ENCODE data around the gene GALNS.
"Not testable (repeated sequence)": the region's sequence is repeated elsewhere in the genome, so short reads cannot be mapped to it uniquely, and the experiment has no call there.

The GALNS gene

DNA sequence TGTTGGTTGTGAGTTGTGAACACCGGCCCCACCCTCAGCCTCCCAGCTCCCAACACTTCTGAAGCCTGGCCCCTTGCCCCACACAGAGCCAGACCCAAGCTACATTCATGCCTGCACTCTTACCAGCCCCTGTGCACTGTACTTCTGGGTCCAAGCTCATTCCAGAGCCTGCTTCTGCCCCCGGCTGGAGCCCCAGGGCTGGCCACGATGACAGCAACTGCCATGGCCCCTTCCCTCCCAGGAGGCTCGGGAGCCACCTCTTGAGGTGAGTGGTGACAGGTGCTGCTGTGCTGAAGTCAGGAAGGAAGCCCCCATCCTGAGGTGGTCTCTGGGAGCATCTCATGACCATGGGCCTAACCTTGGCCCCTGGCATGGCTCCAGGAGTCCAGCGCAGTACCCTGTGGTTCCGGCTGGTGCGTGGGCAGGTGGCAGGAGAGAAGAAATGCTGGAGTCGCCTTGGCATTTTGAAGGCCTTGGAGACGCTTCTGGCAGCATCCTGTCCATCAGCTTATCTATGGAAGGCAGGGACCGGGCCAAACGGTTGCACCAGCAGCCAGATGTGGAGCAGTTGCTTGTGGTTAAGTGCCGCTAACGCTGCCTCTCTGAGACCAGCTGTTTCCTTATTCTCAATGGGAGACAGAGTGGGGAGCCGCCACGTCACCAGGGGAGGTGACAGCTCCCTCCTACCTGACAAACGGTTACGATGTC, 57.0 kb downstream of the GALNS start:
- DNase-seq, result peak; percentile 41

DNA sequence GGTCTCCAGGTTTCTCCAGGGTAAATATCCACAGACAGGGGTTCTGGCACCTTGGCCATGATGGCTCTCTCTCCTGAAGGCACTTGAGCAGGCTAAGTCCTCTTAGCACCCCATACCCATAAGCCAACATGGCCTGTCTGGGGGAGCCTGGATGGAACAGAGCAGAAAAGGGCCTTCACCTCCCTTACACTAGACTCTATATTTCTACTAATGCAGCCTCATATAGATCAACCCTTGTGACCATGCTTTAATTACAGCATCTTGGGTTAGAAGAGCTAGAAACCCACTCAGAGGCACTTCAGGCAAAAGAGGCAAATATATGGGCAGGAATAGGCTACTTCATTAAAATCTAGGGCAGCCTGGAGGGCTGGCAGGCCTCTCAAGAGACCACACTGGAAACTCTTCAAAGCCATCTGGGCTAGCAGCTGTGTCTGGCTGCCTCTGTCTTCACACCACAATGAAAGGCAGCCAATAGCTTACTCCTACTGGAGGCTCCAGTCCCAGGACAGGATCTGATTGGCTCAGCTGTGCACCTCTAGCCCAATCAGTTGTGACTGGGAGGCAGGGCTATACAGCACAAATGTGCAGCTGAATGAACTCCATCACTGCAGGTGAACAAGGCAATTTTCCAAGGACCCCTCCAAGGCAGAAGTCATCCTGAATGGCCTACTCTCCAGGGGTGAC, 57.8 kb downstream of the GALNS start:
- no peak for DNase-seq

DNA sequence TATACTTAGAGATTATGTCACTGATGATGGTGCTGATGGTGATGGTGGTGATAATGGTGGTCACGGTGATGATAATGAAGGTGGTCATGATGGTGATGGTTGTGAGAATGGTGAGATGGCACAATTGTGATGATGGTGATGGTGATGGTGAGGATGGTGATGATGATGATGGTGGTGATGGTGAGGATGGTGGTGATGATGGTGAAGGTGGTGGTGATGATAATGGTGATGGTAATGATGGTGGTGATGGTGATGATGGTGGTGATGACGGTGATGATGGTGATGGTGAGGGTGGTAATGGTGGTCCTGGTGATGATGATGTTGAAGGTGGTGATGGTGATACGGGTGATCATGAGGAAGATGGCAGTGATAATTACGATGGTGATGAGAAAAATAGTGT, 58.7 kb downstream of the GALNS start:
- DNase-seq, result no peak

DNA sequence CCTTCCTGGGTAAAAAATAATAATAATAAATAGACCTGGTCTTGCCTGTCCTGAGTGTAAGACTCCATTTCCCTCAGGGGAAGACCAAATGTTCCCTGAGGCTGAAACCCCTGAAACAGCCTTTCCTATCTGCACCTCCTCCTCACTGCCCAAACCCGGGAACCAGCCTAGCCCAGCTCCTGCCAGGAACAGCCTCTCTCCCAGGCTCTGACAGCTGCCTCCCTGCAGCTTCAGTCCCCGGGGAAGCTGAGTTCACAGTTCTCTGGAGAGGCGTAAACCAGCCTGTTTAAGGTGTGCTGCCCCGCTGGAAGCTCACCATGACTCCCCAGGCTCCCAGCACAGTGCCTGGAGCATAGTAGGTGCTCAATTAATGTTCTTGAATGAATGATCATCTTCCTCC, 60.5 kb downstream of the GALNS start:
- no peak for DNase-seq

DNA sequence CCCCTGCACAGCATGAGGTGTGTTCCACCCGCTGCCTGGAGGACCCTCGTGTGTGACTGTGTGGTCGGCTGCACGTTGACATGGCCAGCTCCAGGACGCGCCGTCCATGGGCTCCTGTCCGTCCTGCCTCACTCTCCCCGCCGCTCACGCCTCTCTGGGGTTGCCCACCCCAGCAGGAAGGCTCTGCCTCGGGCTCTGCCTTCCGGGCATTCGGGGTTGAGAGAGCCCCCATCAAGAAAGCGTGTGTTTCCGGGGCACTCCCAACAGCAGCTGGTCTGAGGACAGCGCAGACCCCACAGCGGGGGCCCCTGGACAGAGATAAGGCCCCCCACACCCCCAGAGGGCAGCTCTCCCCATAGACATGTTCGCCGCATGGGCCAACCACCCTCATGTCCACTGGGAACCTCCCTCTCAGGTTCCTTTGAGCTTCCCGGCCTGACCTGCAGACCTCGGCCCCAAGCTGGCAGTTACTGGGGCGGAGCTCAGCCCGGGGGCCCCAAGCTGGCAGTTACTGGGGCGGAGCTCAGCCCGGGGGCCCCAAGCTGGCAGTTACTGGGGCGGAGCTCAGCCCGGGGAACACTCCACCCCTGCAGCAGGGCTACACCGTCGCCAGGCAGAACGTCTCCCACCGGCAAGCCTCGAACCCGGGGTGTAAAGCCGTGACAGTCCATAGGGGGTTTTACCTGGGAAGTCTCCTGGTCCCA, 63.3 kb downstream of the GALNS start:
- DNase-seq, result no peak

DNA sequence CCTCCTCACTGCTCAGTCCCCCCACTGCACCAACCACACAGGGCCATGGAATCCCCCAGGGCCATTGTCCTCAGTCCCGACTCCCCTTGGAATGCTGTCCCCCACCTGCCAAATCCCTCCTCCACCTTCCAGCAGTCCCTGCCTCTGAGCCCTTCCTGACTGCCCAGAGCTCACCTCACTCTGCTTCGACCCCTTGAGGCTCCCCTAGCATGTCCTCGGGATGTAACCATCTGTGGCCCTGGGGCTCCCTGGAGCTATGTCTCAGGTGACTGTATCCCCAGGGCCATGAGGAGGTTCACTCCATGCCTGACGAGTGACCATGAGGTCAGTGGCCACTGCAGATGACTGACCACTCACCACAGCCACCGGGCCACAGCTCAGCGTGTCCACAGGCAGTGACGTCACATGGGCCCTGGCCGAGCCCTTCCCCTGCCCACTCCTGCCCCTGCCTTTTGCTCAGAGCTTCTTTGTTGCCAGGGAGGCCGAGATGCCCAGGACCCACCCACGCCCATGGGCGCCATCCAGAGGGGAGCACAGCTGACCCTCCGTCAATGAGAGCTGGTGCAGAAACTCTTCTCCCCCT, 64.0 kb downstream of the GALNS start:
- no peak for DNase-seq

DNA sequence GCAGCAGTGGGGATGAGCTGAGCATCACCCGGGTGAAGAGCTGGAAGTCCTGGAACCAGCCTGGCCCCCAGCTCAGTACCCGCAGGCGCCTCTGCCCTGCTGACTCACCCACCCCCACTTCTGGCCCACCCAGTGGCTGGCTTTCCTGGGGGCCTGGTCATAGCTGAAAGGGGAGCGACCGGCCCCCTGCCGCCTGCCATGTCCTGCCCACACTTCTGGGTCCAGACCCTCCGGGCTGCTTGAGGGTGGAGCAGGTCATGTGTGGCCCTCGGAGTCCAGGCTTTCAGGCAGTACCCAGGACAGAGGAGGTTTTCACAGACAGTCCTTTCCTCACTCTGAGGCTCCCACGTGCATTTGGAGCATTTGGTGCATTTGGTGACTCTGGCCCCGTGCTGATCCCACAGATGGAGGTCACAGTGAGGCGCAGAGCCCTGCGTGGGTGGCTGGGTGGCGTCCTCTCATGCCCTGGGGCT, 64.6 kb downstream of the GALNS start:
- DNase-seq, result no peak

DNA sequence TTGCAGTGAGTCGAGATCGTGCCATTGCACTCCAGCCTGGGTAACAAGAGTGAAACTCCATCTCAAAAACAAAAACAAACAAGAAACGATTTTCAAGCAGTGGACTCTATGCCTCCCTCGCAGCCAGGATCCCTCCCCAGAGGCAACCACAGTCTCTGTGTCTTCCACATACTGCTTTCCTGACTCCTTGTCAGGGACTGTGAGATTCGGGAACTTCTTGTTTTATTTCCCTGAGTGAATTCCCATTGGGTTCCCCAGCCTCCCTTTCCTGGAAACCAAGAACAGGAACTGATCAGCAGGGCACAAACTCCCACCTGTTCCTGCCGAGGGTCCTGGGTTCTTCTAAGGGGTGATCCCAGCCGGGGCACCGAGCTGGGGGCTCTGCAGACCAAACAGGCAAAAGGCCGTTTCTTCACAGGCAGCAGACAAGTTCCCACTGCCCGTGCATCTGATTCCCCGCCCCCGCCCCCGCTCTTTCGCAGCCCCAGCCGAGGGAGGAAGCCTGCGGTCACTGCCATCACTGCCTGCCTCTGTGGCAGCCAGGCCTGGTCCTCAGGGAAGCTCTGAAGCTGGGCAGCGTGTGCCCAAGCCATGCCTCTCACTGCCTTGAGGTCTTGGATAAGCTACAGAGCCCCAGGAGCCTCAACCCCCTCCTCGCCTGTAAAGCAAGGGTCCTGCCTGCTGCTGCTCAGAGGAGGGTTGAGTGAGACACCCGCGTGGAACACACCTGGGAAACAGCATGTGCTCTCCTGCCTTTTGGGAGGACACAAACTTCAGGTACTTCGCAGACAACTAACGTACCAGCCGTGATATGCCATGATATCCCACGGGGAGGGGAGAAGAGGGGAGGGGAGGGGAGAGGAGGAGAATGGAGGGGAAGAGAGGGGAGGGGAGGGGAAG, 66.2 kb downstream of the GALNS start:
- peak; percentile 78 for DNase-seq

DNA sequence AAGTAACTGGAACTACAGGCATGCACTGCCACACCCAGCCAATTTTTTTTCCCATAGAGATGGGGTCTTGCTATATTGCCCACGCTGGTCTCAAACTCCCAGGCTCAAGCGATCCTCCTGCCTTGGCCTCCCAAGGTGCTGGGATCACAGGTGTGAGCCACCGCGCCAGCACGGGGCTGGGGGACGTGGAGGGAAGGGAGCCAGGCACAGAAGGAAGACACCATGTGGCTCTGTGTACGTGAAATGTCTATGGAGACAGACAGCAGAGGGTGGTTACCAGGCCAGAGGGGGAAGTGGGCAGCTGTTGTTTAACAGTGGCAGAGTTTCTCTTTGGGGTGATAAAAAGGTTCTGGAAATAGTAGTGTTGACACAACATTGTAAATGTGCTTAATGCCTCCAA, 67.2 kb downstream of the GALNS start:
- DNase-seq, result no peak

DNA sequence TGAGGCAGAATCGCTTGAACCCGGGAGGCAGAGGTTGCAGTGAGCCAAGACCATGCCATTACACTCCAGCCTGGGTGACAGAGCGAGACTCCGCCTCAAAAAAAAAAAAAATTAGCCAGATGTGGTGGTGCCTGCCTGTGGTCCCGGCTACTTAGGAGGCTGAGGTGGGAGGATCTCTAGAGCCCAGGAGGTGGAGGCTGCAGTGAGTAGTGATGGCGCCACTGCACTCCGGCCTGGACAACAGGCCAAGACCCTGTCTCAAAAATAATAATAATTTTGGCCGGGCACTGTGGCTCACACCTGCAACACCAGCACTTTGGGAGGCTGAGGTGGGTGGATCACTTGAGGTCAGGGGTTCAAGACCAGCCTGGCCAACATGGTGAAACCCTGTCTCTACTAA, 68.0 kb downstream of the GALNS start:
- DNase-seq, result not testable (repeated sequence)

DNA sequence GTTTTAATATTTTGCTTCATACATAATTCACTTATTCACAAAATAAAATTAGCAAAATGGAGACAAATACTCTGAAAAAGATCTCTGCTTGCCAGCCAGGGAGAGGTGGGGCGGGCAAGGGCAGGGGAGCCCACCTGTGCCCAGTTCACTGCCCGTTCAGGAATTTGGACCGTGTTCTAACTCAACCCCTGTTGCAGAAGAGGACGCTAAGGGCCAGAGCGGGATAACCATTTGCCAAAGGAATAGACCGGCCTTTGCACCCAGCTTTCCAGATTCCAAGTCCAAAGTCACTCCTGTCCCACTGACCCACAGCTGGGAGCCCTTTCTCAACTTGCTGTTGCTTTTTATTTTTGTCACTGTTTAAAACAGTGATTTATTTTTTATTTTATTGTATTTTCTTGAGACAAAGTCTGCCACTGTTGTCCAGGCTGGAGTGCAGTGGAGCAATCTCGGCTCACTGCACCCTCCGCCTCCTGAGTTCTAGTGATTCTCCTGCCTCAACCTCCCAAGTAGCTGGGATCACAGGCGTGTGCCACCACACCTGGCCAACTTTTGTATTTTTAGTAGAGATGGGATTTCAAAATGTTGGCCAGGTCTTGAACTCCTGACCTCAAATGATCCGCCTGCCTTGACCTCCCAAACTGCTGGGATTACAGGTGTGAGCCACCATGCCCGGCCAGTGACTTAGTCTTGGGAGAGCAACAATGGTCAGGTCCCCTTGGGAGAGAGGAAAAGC, 69.0 kb downstream of the GALNS start:
- no peak for DNase-seq

DNA sequence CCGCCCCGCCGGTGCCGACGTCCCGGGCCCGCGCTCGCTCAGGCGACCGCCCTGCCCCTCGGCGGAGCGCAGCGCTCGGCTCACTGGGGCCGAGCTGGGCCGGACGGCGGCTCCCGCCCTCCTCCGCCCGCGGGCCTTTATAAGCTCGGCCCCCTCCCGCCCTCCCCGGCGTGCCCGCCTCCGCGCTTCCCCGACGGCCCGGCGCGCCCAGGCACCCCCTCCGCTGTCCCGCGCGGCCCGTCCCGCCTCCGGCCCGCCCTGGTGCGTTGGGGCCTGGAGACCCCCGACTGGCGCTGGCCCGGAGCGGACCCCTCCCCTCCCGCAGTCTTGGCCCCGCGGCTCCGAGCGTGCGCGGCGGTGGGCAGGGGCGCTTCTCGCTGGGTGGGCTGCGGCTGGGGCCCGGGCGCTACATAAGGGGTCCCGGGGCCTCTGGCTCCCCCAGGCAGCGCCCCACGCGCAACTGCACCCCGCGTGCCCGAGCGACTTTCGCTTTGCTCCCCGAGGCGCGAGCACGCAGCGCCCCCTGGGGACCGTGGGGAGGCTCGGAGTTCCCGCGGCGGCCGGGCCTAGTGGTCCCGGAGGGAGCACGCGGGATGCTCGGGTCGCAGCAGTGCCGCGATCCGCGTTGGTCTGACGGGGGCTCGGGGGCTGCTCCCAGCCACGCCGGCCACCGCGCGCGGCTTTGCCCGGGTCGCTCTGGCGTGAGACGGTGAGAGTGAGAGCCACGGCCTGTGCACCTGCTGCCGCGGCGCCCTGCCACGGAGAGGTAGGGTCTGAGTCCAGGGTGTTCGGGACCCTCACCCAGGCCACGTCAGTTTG, 71.4 kb downstream of the GALNS start, which contains the start of gene PIEZO1:
TSS of gene PIEZO1 (minus strand) at position 115 of the 819 bp plus-strand sequence. CDS start 256 bp downstream, outside the sequence.
- DNase-seq, result peak; percentile 80

DNA sequence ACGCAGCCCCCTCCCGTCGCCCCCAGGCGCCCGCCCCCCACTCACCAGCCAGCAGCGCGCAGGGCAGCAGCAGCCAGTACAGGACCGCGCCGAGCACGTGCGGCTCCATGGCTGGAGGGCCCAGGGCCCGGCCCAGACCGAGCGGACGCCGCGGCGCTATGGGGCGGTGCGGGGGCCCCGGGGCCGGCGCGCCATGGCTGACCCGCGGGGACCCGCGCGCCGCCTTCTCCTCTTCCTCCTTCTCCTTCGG, 72.0 kb downstream of the GALNS start:
- DNase-seq, result no peak

DNA sequence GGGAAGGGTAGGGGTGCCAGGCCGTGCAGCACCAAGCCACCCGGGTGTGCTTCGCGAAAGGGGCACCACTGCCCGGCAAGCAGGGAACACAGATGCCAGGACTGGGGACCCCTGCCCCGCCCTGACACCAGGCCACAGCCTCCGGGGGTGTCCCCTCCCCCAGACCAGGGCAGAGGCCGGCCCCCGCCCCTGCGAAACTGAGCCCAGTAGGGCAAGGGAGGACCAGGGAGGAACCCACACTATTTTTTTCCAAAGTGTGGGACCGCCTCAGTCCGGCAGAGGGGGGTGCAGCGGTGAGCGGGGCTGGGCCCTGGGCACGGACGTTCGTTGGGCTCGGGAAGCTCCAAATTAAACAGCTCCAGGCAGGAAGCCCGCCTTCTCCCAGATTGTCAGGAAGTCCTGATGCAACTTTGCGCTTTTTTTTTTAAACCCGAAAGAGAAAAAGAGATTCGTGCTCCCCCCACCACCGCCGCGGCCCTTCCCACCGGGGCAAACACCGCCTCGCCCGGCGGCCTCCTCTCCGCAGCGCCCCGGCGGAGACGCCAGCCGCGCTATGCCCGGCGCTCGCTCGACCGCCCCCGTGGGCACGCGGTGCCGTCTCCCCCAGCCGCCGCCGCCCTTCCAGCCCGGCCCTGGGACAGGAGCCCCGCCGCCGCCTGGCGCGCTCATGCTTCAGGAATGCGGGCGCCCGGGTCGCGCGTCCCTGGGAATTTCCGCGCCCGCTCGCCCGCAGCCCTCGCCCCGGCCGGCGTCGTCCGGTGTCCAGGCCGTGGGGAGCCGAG, 72.5 kb downstream of the GALNS start:
- peak; percentile 67 for DNase-seq

DNA sequence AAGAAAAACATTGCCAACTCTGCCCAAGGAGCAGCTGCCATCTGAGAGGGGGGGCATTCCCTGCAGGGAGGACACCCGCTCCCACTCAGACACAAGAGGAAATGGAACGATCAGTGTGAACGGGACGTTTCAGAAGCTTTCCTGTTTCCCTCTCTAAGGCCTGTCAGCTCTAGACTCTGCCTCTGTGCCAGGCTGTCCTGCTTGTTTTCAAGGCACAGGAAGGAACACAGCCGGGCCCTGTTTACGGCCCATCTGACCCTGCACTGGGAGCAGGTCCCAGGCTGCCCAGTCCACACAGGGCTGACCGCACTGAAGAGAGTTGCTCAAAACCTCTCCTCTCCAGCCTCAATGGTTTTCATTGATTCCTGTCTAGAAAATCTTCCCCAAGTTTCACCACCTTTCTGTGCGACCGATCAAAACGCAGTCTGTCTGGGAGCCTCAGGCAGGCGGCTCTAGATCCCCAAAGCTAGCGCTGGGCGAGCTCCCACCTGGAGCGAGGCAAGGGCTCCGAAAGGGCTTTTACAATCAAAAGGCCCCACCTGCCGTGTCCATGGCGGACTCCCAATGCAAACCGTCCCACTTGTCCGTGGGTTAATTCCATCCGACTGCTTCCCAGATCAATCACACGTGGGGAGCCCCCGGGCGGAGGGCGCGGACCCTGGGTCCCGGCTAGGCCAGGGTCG, 73.2 kb downstream of the GALNS start:
- DNase-seq, result peak; percentile 50

DNA sequence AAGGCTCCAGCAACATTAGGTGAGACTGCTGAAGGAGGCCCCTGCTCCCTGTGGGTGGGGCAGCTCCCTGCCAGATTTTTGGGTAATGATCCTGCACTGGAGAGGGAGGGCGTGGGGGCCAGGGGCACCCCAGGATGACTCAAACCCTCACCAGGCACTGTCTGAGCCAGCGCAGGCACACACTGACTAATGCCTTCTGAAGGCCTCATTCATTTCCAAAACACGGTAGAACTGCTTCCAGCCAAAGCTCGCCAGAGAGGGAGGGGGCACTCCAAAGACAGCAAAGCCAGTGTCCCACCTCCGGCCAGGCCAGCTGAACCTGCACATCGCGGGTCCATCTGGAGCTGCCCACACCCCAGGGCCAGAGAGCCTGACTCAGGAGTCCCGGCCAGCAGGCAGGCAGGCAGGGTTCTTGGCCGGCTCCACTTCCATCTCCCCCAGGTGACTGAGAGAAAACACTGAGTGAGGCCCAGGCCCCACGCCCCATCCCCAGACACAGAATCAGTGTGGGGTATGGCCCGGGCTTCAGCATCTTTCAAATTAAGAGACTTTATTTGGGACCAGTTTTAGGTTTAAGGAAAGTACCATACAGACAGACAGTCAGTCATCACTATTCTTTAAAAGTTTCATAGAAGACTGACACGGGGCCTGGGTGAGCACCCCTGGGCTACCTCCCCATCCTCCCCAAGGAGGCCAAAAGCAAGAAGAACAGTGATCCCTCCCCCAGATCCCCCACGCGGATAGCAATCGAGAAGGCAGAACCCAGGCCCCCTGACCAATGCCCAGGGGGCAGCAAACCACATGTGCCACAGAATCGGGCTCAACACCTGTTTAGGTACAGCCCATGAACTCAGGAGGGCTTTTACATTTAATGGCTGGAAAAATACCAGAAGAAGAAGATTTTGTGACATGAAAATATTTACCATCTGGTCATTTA, 74.0 kb downstream of the GALNS start:
- peak; percentile 93 for DNase-seq

DNA sequence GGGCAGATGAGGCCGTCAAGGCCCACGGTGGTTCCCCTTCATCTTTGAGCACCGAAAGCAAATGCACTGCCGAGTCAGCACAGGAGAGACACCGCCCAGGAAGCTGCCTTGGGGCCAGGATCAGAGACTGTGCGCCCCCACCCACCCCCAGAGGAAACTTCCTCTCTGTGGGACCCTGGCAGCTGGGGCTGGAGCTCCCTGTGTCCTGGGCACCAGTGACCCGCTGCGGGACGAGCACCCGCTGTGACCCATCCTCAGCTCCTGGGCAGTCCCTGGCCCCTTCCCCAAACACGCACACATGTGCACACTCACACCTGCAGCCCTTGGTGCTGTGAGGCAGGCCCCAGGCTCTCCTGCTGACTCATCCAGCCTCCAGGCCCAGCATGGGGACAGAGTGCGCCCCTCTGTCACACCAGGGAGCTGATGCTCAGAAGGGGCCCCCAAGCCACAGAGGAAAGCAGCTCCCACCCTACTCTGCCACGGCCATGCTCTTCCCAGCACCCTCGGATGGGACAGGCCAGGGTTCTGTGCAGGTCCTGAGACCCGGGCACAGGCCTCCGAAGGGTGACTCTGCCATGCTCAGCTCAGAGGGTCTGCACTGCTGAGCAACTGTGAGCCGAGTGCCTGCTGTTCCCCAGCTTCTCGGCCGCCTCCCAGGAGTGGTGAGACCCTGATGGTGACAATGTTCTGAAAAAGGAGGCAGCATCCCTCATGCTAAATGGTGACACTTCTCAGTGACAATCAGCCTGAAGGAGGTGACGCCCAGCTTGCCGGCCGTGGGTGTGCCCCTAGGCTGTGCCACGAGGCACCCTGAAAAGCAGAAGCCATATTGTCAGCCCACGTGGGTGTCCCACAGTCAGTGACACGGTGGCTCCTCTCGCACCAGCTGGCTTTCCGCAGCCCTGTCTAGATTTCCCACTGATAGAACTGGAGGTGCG, 75.3 kb downstream of the GALNS start:
- peak; percentile 89 for DNase-seq
